ENCODE measurements around the gene TBC1D10A.

Gene TBC1D10A

DNA sequence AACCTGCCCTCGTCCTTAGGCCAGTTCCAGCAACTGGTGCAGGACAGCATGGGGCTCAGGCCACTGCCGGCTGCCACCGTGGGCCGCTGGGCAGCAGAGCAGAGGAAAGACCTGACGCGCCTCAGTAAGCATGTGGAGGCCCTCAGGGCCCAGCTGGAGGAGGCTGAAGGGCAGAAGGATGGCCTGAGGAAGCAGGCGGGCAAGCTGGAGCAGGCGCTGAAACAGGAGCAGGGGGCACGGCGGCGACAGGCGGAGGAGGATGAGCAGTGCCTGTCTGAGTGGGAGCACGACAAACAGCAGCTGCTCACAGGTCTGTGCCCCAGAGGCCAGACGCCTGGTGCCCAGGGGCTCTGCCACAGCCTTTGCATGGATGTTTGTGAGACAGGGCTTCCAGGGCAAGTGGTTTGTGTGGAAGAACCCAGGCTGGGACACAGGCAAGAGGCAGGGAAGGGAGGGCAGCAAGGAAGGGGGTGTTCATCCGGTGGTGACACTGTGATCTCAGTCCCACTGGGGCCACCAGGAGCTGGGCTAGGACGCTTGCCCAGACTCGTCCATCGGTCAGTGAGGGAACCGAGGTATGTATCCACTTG, 44.0 kb upstream of the TBC1D10A start:
- TF ChIP-seq CTCF (IDR thresholded peaks at IDR 0.05; ENCODE audit: extremely low read depth, missing control alignments): no peak
- DNase-seq (ENCODE audit: low spot score): no peak

- no peak for TF ChIP-seq CTCF (IDR thresholded peaks at IDR 0.05; ENCODE audit: extremely low read depth, missing control alignments)
- DNase-seq (ENCODE audit: low spot score): no peak
Measured at GRCh38 chr22:30368420-30368819, 41.7 kb upstream of the TBC1D10A start.

- DNase-seq (ENCODE audit: low spot score): no peak
- TF ChIP-seq CTCF (IDR thresholded peaks at IDR 0.05; ENCODE audit: extremely low read depth, missing control alignments): no peak
Measured at GRCh38 chr22:30365891-30366290, 39.1 kb upstream of the TBC1D10A start.

- DNase-seq (ENCODE audit: low spot score): no peak
- no peak for TF ChIP-seq CTCF (IDR thresholded peaks at IDR 0.05; ENCODE audit: extremely low read depth, missing control alignments)
Measured at GRCh38 chr22:30362651-30363281, 36.0 kb upstream of the TBC1D10A start.

- DNase-seq (ENCODE audit: low spot score): no peak
- no peak for TF ChIP-seq CTCF (IDR thresholded peaks at IDR 0.05; ENCODE audit: extremely low read depth, missing control alignments)
Measured at GRCh38 chr22:30361916-30362650, 35.3 kb upstream of the TBC1D10A start.

GRCh38 chr22:30358541-30358940, 31.8 kb upstream of the TBC1D10A start:
- TF ChIP-seq CTCF (IDR thresholded peaks at IDR 0.05; ENCODE audit: extremely low read depth, missing control alignments): no peak
- no peak for DNase-seq (ENCODE audit: low spot score)

DNA sequence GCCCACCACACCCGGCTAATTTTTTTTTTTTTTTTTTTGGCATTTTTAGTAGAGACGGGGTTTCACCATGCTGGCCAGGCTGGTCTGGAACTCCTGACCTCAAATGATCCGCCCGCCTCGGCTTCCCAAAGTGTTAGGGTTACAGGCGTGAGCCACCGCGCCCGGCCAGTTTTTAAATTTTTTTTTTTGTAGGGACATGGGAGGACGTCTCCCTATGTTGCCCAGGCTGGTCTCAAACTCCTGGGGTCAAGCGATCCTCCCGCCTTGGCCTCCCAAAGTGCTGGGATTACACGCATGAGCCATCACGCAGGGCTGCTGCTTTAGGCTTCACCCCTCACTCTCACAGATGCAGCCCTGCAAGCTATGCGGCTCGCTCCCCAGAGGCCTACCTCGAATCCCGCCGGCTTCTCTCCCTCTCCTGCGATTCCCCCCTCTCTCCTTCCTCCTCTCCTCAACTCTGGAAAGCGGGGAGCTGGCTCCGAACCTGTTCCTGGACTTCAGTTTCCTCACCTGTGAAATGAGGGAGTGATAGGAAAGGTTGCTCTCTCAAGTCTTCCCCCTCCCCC, 31.0 kb upstream of the TBC1D10A start:
- DNase-seq (ENCODE audit: low spot score): no peak

More for the DNA sequence above, 31.0 kb upstream of the TBC1D10A start:
- TF ChIP-seq CTCF (IDR thresholded peaks at IDR 0.05; ENCODE audit: extremely low read depth, missing control alignments): no peak

All from GM20000 (cell line).